ENCODE data around the gene LMAN1.

- TF ChIP-seq, protein P1, sequence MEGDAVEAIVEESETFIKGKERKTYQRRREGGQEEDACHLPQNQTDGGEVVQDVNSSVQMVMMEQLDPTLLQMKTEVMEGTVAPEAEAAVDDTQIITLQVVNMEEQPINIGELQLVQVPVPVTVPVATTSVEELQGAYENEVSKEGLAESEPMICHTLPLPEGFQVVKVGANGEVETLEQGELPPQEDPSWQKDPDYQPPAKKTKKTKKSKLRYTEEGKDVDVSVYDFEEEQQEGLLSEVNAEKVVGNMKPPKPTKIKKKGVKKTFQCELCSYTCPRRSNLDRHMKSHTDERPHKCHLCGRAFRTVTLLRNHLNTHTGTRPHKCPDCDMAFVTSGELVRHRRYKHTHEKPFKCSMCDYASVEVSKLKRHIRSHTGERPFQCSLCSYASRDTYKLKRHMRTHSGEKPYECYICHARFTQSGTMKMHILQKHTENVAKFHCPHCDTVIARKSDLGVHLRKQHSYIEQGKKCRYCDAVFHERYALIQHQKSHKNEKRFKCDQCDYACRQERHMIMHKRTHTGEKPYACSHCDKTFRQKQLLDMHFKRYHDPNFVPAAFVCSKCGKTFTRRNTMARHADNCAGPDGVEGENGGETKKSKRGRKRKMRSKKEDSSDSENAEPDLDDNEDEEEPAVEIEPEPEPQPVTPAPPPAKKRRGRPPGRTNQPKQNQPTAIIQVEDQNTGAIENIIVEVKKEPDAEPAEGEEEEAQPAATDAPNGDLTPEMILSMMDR (IDR thresholded peaks at IDR 0.05), result no peak
- no peak for TF ChIP-seq POLR2A (IDR thresholded peaks at IDR 0.05)
These were observed 55.3 kb downstream of the LMAN1 start for GRCh38 chr18:59303656-59304195.

Measured in body of pancreas (tissue), 4 donors.